Endothelial cell of umbilical vein (primary cell): ENCODE data around the gene MNT.

Experiments used
- CTCF ChIP-seq, 2 donors: IDR thresholded peaks; 1 replicate in 1 of 2; 2 replicates in 1 of 2; pipeline ENCODE4 v1.5.1; 2011; ENCODE audit warnings: low read length in 2 of 2, mild to moderate bottlenecking in 2 of 2, moderate library complexity in 2 of 2, control low read depth in 1 of 2, inconsistent platforms in 1 of 2, low read depth in 1 of 2; ENCODE audit not compliant: insufficient read depth in 1 of 2; ENCODE audit errors: extremely low read depth in 1 of 2
- GATA2 ChIP-seq: IDR thresholded peaks from 2 replicates; pipeline ENCODE4 v1.7.0; 2011; ENCODE audit warnings: low read depth, mild to moderate bottlenecking, moderate library complexity, mixed read lengths, low read length; ENCODE audit not compliant: insufficient read length, insufficient read depth
- JUN ChIP-seq: IDR thresholded peaks from 2 replicates; pipeline ENCODE4 v1.6.1; 2011; ENCODE audit warnings: borderline replicate concordance, low read depth; ENCODE audit not compliant: insufficient read length, insufficient read depth

- TF ChIP-seq CTCF (IDR thresholded peaks at IDR 0.05; ENCODE audit: extremely low read depth in 1 of 2, insufficient read depth in 1 of 2, low read depth in 1 of 2, low read length in 2 of 2) (no peak), GATA2 (no peak), JUN (no peak)
Observed at GRCh38 chr17:2397247-2398171, 3.4 kb downstream of the MNT start.
